Stimulated activated CD8-positive, alpha-beta memory T cell treated with anti-CD3 and anti-CD28 coated beads, Interleukin-2, amount 100 ng/mL, for 48 hours (primary cell): ENCODE data around the gene LIX1L.
A peak's percentile ranks its signal among the peaks of the same experiment; 100 is the strongest.

Experiments used
- DNase-seq, 2 donors: peaks; one replicate each; pipeline ENCODE4 v3.0.0-alpha.2; 2020; ENCODE audit warnings: low read depth in 2 of 2

Gene LIX1L

GRCh38 chr1:145985502-145986439, 28.0 kb upstream of the LIX1L start:
- no peak for DNase-seq

GRCh38 chr1:145985129-145985501, 27.3 kb upstream of the LIX1L start:
- no peak for DNase-seq

- no peak for DNase-seq
These were observed 26.4 kb upstream of the LIX1L start for GRCh38 chr1:145983960-145984830.

- no peak for DNase-seq
These were observed 25.4 kb upstream of the LIX1L start for GRCh38 chr1:145983206-145983675.

GRCh38 chr1:145982010-145982723, 24.4 kb upstream of the LIX1L start:
- no peak for DNase-seq

GRCh38 chr1:145980457-145980994, 22.7 kb upstream of the LIX1L start:
- DNase-seq: no peak

- no peak for DNase-seq
These were observed 22.1 kb upstream of the LIX1L start for GRCh38 chr1:145979746-145980456.

- DNase-seq: peak; percentile 58 to 70
These were observed 21.3 kb upstream of the LIX1L start for GRCh38 chr1:145978854-145979745.

- no peak for DNase-seq
These were observed 20.6 kb upstream of the LIX1L start for GRCh38 chr1:145978471-145978853.

- DNase-seq: peak in 1 of 2 donors; percentile 48
These were observed 20.0 kb upstream of the LIX1L start for GRCh38 chr1:145977486-145978470.

GRCh38 chr1:145977016-145977415, 19.2 kb upstream of the LIX1L start:
- DNase-seq: no peak

- DNase-seq: no peak
These were observed 17.4 kb upstream of the LIX1L start for GRCh38 chr1:145975216-145975615.

GRCh38 chr1:145974721-145975120, 16.9 kb upstream of the LIX1L start:
- no peak for DNase-seq

GRCh38 chr1:145972580-145972979, 14.8 kb upstream of the LIX1L start:
- DNase-seq: no peak

- DNase-seq: no peak
These were observed 9.5 kb upstream of the LIX1L start for GRCh38 chr1:145967288-145967687.

- no peak for DNase-seq
These were observed 7.4 kb upstream of the LIX1L start for GRCh38 chr1:145965119-145965744.

GRCh38 chr1:145964328-145965118, 6.7 kb upstream of the LIX1L start, which contains the start of the genes ANKRD34A and POLR3GL:
ANKRD34A (minus strand) TSS chr1:145964575; CDS start chr1:145961759, 2,816 bp downstream.
POLR3GL (plus strand) TSS chr1:145964690; CDS start chr1:145974866, 10,176 bp downstream.
- DNase-seq: peak; percentile 81 to 86
